Spleen (tissue), 11 donors: Measurements from ENCODE around the gene VIL1. TPM values are rescaled to one million over a fixed set of nuclear protein-coding genes. Genes with fewer than 3 reads are reported as not detected.

Experiments used
- DNase-seq: peaks from one replicate; pipeline ENCODE4 v3.0.0-alpha.2; 2020
- H3K27ac ChIP-seq, 8 donors: fragments of 200-600 bp; sonication (generic) in 7 of 8; 1 replicate in 4 of 8; 2 replicates in 4 of 8; pipeline versions ENCODE4 v1.5.0 to v1.8.0; 2016 to 2021; ENCODE audit warnings: inconsistent platforms in 4 of 8, mild to moderate bottlenecking in 4 of 8, moderate library complexity in 1 of 8
- H3K27me3 ChIP-seq, 7 donors: fragments of 200-600 bp; sonication (generic) in 6 of 7; replicated peaks in 1 of 7; 1 replicate in 4 of 7; 2 replicates in 3 of 7; pipeline versions ENCODE4 v1.5.0 to v1.8.0; 2016 to 2021; ENCODE audit warnings: inconsistent platforms in 3 of 7, mild to moderate bottlenecking in 1 of 7
- H3K36me3 ChIP-seq, 6 donors: fragments of 200-600 bp; sonication (generic) in 5 of 6; 1 replicate in 4 of 6; 2 replicates in 2 of 6; pipeline versions ENCODE4 v1.5.0 to v1.8.0; 2016 to 2021; ENCODE audit warnings: inconsistent platforms in 2 of 6
- H3K4me1 ChIP-seq, 6 donors: fragments of 200-600 bp; sonication (generic) in 5 of 6; 1 replicate in 3 of 6; 2 replicates in 3 of 6; pipeline versions ENCODE4 v1.5.0 to v1.8.0; 2016 to 2021; ENCODE audit warnings: inconsistent platforms in 3 of 6
- H3K4me3 ChIP-seq, 8 donors: fragments of 200-600 bp; sonication (generic) in 7 of 8; 1 replicate in 4 of 8; 2 replicates in 4 of 8; pipeline versions ENCODE4 v1.5.0 to v1.8.0; 2016 to 2021; ENCODE audit warnings: inconsistent platforms in 4 of 8, mild to moderate bottlenecking in 4 of 8, moderate library complexity in 2 of 8
- H3K9me3 ChIP-seq, 8 donors: fragments of 200-600 bp; sonication (generic) in 7 of 8; 1 replicate in 4 of 8; 2 replicates in 4 of 8; pipeline versions ENCODE4 v1.5.0 to v1.8.0; 2016 to 2021; ENCODE audit warnings: inconsistent platforms in 4 of 8
- POLR2A ChIP-seq, 3 donors: fragments of 450-650 bp; IDR thresholded peaks; one replicate each; pipeline ENCODE4 v1.5.1; 2017; ENCODE audit warnings: antibody characterized with exemption in 3 of 3, mild to moderate bottlenecking in 1 of 3
- POLR2AphosphoS5 ChIP-seq, 3 donors: sonication (generic); formaldehyde crosslinking; IDR thresholded peaks; one replicate each; pipeline ENCODE4 v1.5.1; 2017; ENCODE audit warnings: antibody characterized with exemption in 3 of 3
- WGBS, 5 donors: extraction: QIAGEN DNeasy Blood & Tissue Kit in 3 of 5; methylation state at CpG; one replicate each; pipeline versions ENCODE4 v1.1.5 to v1.1.7; 2013 to 2018; 5-methylcytosine and 5-hydroxymethylcytosine counted together
- intact Hi-C: fragments of 100-400 bp; cut with DNase I; formaldehyde crosslinking; loops from one replicate; pipeline ENCODE4 v1.15.0; 2023; ENCODE audit warnings: low total_unique reads
- polyA plus RNA-seq, 3 donors: library from polyadenylated mRNA; stranded (reverse); fragments of 200-250 nt; gene quantifications; one replicate each; pipeline ENCODE4 v1.2.1, GENCODE V29; 2013
- total RNA-seq, 7 donors: library from RNA; depleted of rRNA in 3 of 7; stranded (reverse); fragments of >200 nt in 3 of 7; fragmentation: NEBNext Ultra II Directional in 4 of 7; extraction: Animal tissue kit (Norgen Biotek cat#: 25700) in 4 of 7; gene quantifications; one replicate each; pipeline versions ENCODE4 v1.1.0 to v1.2.1, GENCODE V29; 2016 to 2021
- TF ChIP-seq, protein P1 (sequence below), 11 experiments: fragments of 200-600 bp in 7 of 11; fragments of 450-650 bp in 4 of 11; sonication (generic) in 4 of 11; IDR thresholded peaks in 8 of 11; conservative IDR thresholded peaks in 3 of 11; 1 replicate in 7 of 11; 2 replicates in 4 of 11; pipeline versions ENCODE4 v1.4.0 to v1.8.0; 2016 to 2021; ENCODE audit warnings: antibody characterized with exemption in 11 of 11, inconsistent platforms in 4 of 11, mild to moderate bottlenecking in 1 of 11
- donor health status: healthy with polysubstance abuse.
- donor health status: DM: no; HTN: no; CAD: no; lungs with moderate emphysema.
- donor health status: DM: no; HTN: no; CAD: no.
- donor health status: Bipolar disorder and iron deficiency.
- donor health status: healthy.
- donor health status: DM: no; HTN: no; CAD: no.
- donor health status: DM: yes; HTN: yes; CAD: no.

The VIL1 gene
- total and polyA plus RNA-seq, 10 donors, result 0.04 to 0.72 (median 0.18) TPM; not detected in 4

DNA sequence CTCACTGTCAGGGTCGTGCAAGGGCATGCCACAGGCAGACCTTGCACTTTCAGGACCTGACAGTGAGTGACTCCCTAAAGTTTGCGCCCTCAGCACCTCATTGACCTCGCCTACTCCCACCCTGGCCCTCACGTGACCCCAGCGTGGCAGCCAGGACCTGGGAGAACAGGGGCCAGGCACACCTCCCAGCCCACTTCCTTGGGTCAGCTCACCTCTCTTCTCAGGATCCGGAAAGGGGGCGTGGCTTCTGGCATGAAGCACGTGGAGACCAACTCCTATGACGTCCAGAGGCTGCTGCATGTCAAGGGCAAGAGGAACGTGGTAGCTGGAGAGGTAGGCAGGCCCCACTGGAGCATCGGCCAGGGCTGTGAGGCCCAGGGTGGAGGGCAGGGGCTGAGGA, 8.8 kb downstream of the VIL1 start:
- TF ChIP-seq POLR2AphosphoS5 (IDR thresholded peaks at IDR 0.05) (no peak), POLR2A (IDR thresholded peaks at IDR 0.05) (no peak)
- TF ChIP-seq, protein P1, sequence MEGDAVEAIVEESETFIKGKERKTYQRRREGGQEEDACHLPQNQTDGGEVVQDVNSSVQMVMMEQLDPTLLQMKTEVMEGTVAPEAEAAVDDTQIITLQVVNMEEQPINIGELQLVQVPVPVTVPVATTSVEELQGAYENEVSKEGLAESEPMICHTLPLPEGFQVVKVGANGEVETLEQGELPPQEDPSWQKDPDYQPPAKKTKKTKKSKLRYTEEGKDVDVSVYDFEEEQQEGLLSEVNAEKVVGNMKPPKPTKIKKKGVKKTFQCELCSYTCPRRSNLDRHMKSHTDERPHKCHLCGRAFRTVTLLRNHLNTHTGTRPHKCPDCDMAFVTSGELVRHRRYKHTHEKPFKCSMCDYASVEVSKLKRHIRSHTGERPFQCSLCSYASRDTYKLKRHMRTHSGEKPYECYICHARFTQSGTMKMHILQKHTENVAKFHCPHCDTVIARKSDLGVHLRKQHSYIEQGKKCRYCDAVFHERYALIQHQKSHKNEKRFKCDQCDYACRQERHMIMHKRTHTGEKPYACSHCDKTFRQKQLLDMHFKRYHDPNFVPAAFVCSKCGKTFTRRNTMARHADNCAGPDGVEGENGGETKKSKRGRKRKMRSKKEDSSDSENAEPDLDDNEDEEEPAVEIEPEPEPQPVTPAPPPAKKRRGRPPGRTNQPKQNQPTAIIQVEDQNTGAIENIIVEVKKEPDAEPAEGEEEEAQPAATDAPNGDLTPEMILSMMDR (IDR thresholded peaks at IDR 0.05 in 8 of 11, conservative IDR thresholded peaks at IDR 0.05 in 3 of 11), result no peak
- no peaks in the 10 kb centered on the region for H3K27me3 ChIP-seq
- no peaks in the 10 kb centered on the region for H3K36me3 ChIP-seq
- no peak overlapping the region for H3K27ac ChIP-seq
- intact Hi-C loops, result no loop called here
- no peak overlapping the region for H3K4me3 ChIP-seq
- peak; percentile 30 for DNase-seq
- 59 to 76% (median 75%) methylated on average over 11 of the region's 11 CpGs for WGBS, 5 donors
- H3K9me3 ChIP-seq, result no peaks in the 10 kb centered on the region
- no peaks in the 10 kb centered on the region for H3K4me1 ChIP-seq

DNA sequence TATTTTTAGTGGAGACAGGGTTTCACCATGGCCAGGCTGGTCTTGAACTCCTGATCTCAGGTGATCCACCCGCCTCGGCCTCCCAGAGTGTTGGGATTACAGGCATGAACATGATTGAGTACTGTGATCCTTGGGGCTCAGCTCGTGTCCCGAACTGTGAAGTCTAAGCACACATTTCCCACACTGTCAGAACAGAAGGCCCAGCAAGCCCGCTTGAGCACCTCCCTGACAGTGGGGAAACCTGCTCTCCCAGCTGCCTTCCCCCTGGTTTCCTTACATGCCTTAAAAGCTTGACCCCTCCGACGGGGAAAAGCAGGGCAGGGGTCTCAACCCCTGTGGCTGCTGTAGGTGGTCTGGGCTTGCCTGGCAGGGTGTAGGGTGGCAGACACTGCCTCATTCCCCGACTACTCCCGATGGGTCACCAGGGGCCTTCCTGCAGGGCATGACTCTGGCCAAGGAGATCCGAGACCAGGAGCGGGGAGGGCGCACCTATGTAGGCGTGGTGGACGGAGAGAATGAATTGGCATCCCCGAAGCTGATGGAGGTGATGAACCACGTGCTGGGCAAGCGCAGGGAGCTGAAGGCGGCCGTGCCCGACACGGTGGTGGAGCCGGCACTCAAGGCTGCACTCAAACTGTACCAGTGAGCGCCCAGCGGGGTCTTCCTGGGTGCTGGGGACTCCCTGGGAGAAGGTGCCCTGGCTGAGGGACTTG, 10.1 kb downstream of the VIL1 start:
- H3K4me3 ChIP-seq, result no peak overlapping the region
- WGBS, 5 donors, result 91 to 94% (median 92%) methylated on average over 21 to 24 of the region's 24 CpGs
- no peaks in the 10 kb centered on the region for H3K27me3 ChIP-seq
- H3K27ac ChIP-seq, result no peak overlapping the region
- no peaks in the 10 kb centered on the region for H3K9me3 ChIP-seq
- peak; percentile 67 for DNase-seq
- TF ChIP-seq POLR2AphosphoS5 (IDR thresholded peaks at IDR 0.05) (no peak), POLR2A (IDR thresholded peaks at IDR 0.05) (no peak)
- TF ChIP-seq, protein P1 (IDR thresholded peaks at IDR 0.05 in 8 of 11, conservative IDR thresholded peaks at IDR 0.05 in 3 of 11), result no peak
- intact Hi-C loops, result no loop called here
- H3K4me1 ChIP-seq, result no peaks in the 10 kb centered on the region
- H3K36me3 ChIP-seq, result no peaks in the 10 kb centered on the region

DNA sequence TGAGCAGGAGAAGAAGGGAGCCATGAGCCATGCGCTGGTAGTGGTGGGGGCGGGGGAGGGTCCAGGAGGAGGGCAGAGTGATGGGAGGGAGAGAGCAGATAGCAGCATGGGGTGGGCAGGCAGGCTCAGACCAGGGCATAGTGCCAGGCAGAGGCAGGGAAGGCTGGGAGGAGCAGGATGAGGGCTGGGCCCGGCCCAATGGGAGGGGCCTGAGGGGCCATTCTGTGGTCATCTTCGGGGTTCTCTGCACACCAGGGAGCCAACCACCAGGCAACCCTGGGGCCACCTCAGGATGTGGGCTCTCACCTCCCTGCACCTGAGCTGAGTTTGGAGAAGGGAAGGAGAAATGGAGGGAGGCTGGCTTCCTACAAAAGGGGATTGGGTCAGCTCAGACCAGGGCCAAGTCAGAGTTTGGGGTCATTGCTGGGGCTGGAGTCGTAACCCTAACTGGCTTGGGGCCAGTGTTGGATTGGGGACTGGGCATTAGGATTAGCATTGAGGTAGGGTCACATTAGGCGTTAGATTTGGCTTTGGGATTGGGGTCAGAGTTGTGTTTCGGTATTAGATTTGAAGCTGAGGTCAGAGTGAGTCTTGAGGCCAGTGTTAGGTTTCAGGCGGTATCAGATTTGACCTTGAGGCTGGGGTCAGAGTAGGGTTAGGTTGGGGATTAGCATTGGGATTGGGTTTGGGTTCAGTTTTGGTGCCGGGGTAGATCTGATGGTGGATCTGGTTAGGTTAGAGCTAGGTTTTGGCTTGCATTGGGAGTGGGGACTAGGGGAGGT, 11.2 kb downstream of the VIL1 start:
- 61 to 79% (median 69%) methylated on average over 9 of the region's 9 CpGs for WGBS, 5 donors
- Histone ChIP-seq H3K4me3 (no peak overlapping the region), H3K36me3 (no peaks in the 10 kb centered on the region), H3K4me1 (no peaks in the 10 kb centered on the region), H3K27me3 (no peaks in the 10 kb centered on the region), H3K9me3 (no peaks in the 10 kb centered on the region), H3K27ac (no peak overlapping the region)
- peak; percentile 64 for DNase-seq
- intact Hi-C loops, result no loop called here
- TF ChIP-seq POLR2A (IDR thresholded peaks at IDR 0.05) (no peak), POLR2AphosphoS5 (IDR thresholded peaks at IDR 0.05) (no peak)
- TF ChIP-seq, protein P1 (IDR thresholded peaks at IDR 0.05 in 8 of 11, conservative IDR thresholded peaks at IDR 0.05 in 3 of 11), result no peak

DNA sequence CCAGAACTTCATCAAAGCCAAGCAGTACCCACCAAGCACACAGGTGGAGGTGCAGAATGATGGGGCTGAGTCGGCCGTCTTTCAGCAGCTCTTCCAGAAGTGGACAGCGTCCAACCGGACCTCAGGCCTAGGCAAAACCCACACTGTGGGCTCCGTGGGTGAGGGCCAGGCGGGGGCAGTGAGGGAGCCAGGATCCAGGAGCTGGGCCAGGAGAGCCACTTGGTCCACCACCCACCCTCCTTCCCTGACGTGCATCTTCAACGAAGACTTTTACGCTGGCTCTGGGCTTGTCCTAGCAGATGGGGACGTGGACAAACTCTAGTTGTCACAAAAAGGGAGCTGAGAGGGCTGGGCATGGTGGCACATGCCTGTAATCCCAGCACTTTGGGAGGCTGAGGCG, 11.8 kb downstream of the VIL1 start:
- Histone ChIP-seq H3K9me3 (no peaks in the 10 kb centered on the region), H3K4me1 (no peaks in the 10 kb centered on the region), H3K27me3 (no peaks in the 10 kb centered on the region), H3K27ac (no peak overlapping the region), H3K36me3 (no peaks in the 10 kb centered on the region), H3K4me3 (no peak overlapping the region)
- intact Hi-C loops, result no loop called here
- WGBS, 5 donors, result 80 to 95% (median 91%) methylated on average over 11 of the region's 11 CpGs
- DNase-seq, result peak; percentile 46
- TF ChIP-seq POLR2A (IDR thresholded peaks at IDR 0.05), result no peak
